ENCODE data around the gene DIRAS2. TPM values are rescaled to one million over a fixed set of nuclear protein-coding genes. Genes with fewer than 3 reads are reported as not detected.

Gene DIRAS2
- total and polyA plus RNA-seq, 2 of the 13 experiments (the other 11 are each of a cell fraction or from before 2014, with no cell fraction given): not detected

GRCh38 chr9:90632647-90633207 lies 9.9 kb downstream of the DIRAS2 start:
- H3K4me2 ChIP-seq (ENCODE audit: low read depth, low read length): no peak overlapping the region
- no TSS peak for BruUV-seq (replicated peaks)
- 0% methylated on average over 6 of the region's 8 CpGs for WGBS (ENCODE audit: low lambda C conversion rate)
- no peak overlapping the region for H3K4me3 ChIP-seq (replicated peaks in 1 of 3; ENCODE audit: insufficient read depth in 1 of 3, low read depth in 2 of 3, low read length in 3 of 3)
- ChIA-PET POLR2A (no interaction called here), CTCF (ENCODE audit: low intra/inter-chr PET ratio, low total read pairs) (no interaction called here)
- DNase-seq (ENCODE audit: low spot score) (no peak), ATAC-seq (no peak), FAIRE-seq (no peak)
- TF ChIP-seq MEIS1 (CRISPR knock-in tag; IDR thresholded peaks at IDR 0.05; ENCODE audit: borderline replicate concordance) (no peak), ELF1 (CRISPR knock-in tag; IDR thresholded peaks at IDR 0.05) (no peak), ZNF430 (CRISPR knock-in tag; IDR thresholded peaks at IDR 0.05) (no peak), HMGXB3 (CRISPR knock-in tag; IDR thresholded peaks at IDR 0.05; ENCODE audit: borderline replicate concordance) (no peak), FUBP1 (CRISPR knock-in tag; IDR thresholded peaks at IDR 0.05; ENCODE audit: borderline replicate concordance) (no peak), JDP2 (CRISPR knock-in tag; IDR thresholded peaks at IDR 0.05; ENCODE audit: borderline replicate concordance) (no peak), ZNF780A (CRISPR knock-in tag; IDR thresholded peaks at IDR 0.05) (no peak), NR3C1 (CRISPR knock-in tag; IDR thresholded peaks at IDR 0.05) (no peak), HNRNPL (IDR thresholded peaks at IDR 0.05; ENCODE audit: low read depth, low read length) (no peak), MTA1 (CRISPR knock-in tag; IDR thresholded peaks at IDR 0.05; ENCODE audit: borderline replicate concordance) (no peak)
- TF ChIP-seq, protein P1, sequence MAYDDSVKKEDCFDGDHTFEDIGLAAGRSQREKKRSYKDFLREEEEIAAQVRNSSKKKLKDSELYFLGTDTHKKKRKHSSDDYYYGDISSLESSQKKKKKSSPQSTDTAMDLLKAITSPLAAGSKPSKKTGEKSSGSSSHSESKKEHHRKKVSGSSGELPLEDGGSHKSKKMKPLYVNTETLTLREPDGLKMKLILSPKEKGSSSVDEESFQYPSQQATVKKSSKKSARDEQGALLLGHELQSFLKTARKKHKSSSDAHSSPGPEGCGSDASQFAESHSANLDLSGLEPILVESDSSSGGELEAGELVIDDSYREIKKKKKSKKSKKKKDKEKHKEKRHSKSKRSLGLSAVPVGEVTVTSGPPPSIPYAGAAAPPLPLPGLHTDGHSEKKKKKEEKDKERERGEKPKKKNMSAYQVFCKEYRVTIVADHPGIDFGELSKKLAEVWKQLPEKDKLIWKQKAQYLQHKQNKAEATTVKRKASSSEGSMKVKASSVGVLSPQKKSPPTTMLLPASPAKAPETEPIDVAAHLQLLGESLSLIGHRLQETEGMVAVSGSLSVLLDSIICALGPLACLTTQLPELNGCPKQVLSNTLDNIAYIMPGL (CRISPR knock-in tag; IDR thresholded peaks at IDR 0.05; ENCODE audit: borderline replicate concordance in 1 of 2, low read depth in 1 of 2): no peak
- no peaks in the 10 kb centered on the region for H3K4me1 ChIP-seq (ENCODE audit: insufficient read depth, low read length)
- no peak overlapping the region for H2AFZ ChIP-seq (ENCODE audit: low read length)
- no peak overlapping the region for H3K9ac ChIP-seq (ENCODE audit: insufficient read depth, low read depth, low read length)
- in situ Hi-C loops (cut with HindIII; ENCODE audit: extremely low pct_ligation_motif_present, low pct_unique_long_range_greater_than_20kb) (no loop called here), intact Hi-C loops (cut with micrococcal nuclease; ENCODE audit: unreplicated experiment) (no loop called here)
- no peaks in the 10 kb centered on the region for H4K20me1 ChIP-seq (ENCODE audit: insufficient read depth, low read length)
- no peaks in the 10 kb centered on the region for H3K36me3 ChIP-seq (replicated peaks in 1 of 2; ENCODE audit: control insufficient read depth in 1 of 2, insufficient read depth in 2 of 2, low read length in 2 of 2)
- no peak overlapping the region for H3K27ac ChIP-seq (ENCODE audit: extremely low read length, insufficient read depth, low read length)
- H3K79me2 ChIP-seq (ENCODE audit: insufficient read depth, low read length): no peaks in the 10 kb centered on the region
- no peaks in the 10 kb centered on the region for H3K9me3 ChIP-seq (ENCODE audit: low read length)
- no peaks in the 10 kb centered on the region; a peak in 1 of 5 replicates for H3K27me3 ChIP-seq (ENCODE audit: control insufficient read depth in 1 of 2, insufficient read depth in 2 of 2, low read length in 2 of 2)
